Neural cell (in vitro differentiated cells): ENCODE data around the gene ST3GAL2. TPM values are rescaled to one million over a fixed set of nuclear protein-coding genes. Genes with fewer than 3 reads are reported as not detected.

Experiments used
- H2AFZ ChIP-seq: fragments of 200-600, 300-800 bp; sonication (generic), shearing (Covaris generic); 2 replicates; pipeline ENCODE4 v1.6.0; 2014; ENCODE audit warnings: low read depth, mild to moderate bottlenecking, antibody characterized with exemption, low read length, moderate library complexity
- H3F3A ChIP-seq: fragments of 200-600 bp; shearing (Covaris generic); 2 replicates; pipeline ENCODE4 v1.6.1; 2016; ENCODE audit warnings: mild to moderate bottlenecking, moderate library complexity, mixed read lengths, antibody characterized with exemption, low read length; ENCODE audit not compliant: insufficient read depth, poor library complexity, severe bottlenecking
- H3K27ac ChIP-seq: fragments of 200-600, 300-800 bp; sonication (generic), shearing (Covaris generic); 2 replicates; pipeline ENCODE4 v1.5.1; 2014; ENCODE audit warnings: mild to moderate bottlenecking, low read length, moderate library complexity
- H3K27me3 ChIP-seq: fragments of 300-800, 200-600 bp; sonication (generic), shearing (Covaris generic); 2 replicates; pipeline ENCODE4 v1.6.0; 2014; ENCODE audit warnings: mild to moderate bottlenecking, low read depth, low read length, moderate library complexity; ENCODE audit not compliant: insufficient read depth
- H3K36me3 ChIP-seq: fragments of 300-800, 200-600 bp; sonication (generic), shearing (Covaris generic); 2 replicates; pipeline ENCODE4 v1.5.1; 2014; ENCODE audit warnings: mild to moderate bottlenecking, antibody characterized with exemption, low read length, moderate library complexity; ENCODE audit not compliant: insufficient read depth
- H3K4me2 ChIP-seq: fragments of 300-800, 200-600 bp; sonication (generic), shearing (Covaris generic); 2 replicates; pipeline ENCODE4 v1.6.0; 2014; ENCODE audit warnings: mild to moderate bottlenecking, low read length
- H3K4me3 ChIP-seq: fragments of 300-800, 200-600 bp; sonication (generic), shearing (Covaris generic); 2 replicates; pipeline ENCODE4 v1.5.1; 2014; ENCODE audit warnings: mild to moderate bottlenecking, low read length, moderate library complexity
- H3K79me2 ChIP-seq: fragments of 200-600 bp; shearing (Covaris generic); replicated peaks from 2 replicates; pipeline ENCODE4 v1.6.0; 2014; ENCODE audit warnings: mild to moderate bottlenecking, low read length, moderate library complexity; ENCODE audit not compliant: insufficient read depth
- H3K9ac ChIP-seq: fragments of 300-800, 200-600 bp; sonication (generic), shearing (Covaris generic); 2 replicates; pipeline ENCODE4 v1.6.1; 2016; ENCODE audit warnings: mild to moderate bottlenecking, low read length, mixed read lengths
- H3K9me2 ChIP-seq: fragments of 200-600 bp; shearing (Covaris generic); 2 replicates; pipeline ENCODE4 v1.6.1; 2016; ENCODE audit warnings: mild to moderate bottlenecking, low read length, mixed read lengths; ENCODE audit not compliant: insufficient read depth
- H3K9me3 ChIP-seq: fragments of 200-600, 300-800 bp; sonication (generic), shearing (Covaris generic); 2 replicates; pipeline ENCODE4 v1.6.1; 2016; ENCODE audit warnings: mild to moderate bottlenecking, mixed run types, low read length, moderate library complexity, mixed read lengths
- H4K20me1 ChIP-seq: fragments of 200-600 bp; shearing (Covaris generic); 2 replicates; pipeline ENCODE4 v1.6.1; 2016; ENCODE audit warnings: mild to moderate bottlenecking, mixed run types; ENCODE audit not compliant: insufficient read depth
- EP300 ChIP-seq: fragments of 450-650 bp; conservative IDR thresholded peaks from 2 replicates; pipeline ENCODE4 v1.6.1; 2014; ENCODE audit warnings: antibody characterized with exemption, mild to moderate bottlenecking, moderate library complexity; ENCODE audit not compliant: poor library complexity, severe bottlenecking
- EZH2 ChIP-seq: fragments of 200-600, 300-800 bp; shearing (Covaris generic), sonication (generic); IDR thresholded peaks from 2 replicates; pipeline ENCODE4 v1.6.1; 2014; ENCODE audit warnings: antibody characterized with exemption, low read length, borderline replicate concordance, mild to moderate bottlenecking; ENCODE audit not compliant: insufficient read depth, poor library complexity, severe bottlenecking
- MXI1 ChIP-seq: fragments of 450-650 bp; conservative IDR thresholded peaks from 2 replicates; pipeline ENCODE4 v1.6.1; 2014; ENCODE audit warnings: antibody characterized with exemption, mild to moderate bottlenecking; ENCODE audit not compliant: poor library complexity, severe bottlenecking
- POLR2AphosphoS5 ChIP-seq: IDR thresholded peaks from 2 replicates; pipeline ENCODE4 v1.6.1; 2012
- RAD21 ChIP-seq: fragments of 450-650 bp; conservative IDR thresholded peaks from 2 replicates; pipeline ENCODE4 v1.6.1; 2014; ENCODE audit warnings: antibody characterized with exemption, mild to moderate bottlenecking, moderate library complexity
- REST ChIP-seq: IDR thresholded peaks from 2 replicates; pipeline ENCODE4 v1.6.1; 2012; ENCODE audit warnings: borderline replicate concordance
- SMC3 ChIP-seq: fragments of 450-650 bp; conservative IDR thresholded peaks from 2 replicates; pipeline ENCODE4 v1.6.1; 2014; ENCODE audit warnings: antibody characterized with exemption, mild to moderate bottlenecking, moderate library complexity; ENCODE audit not compliant: poor library complexity
- TAF1 ChIP-seq: IDR thresholded peaks from 2 replicates; pipeline ENCODE4 v1.6.1; 2012; ENCODE audit warnings: low read depth
- polyA plus RNA-seq: library from polyadenylated mRNA; depleted of rRNA; stranded (reverse); fragments of >200 nt; gene quantifications from 2 replicates; pipeline ENCODE4 v1.2.3, GENCODE V29; 2014
- TF ChIP-seq, protein P1 (sequence below): fragments of 450-650 bp; IDR thresholded peaks from 2 replicates; pipeline ENCODE4 v1.5.1; 2014; ENCODE audit warnings: antibody characterized with exemption, mild to moderate bottlenecking, moderate library complexity; ENCODE audit not compliant: poor library complexity, severe bottlenecking

ST3GAL2 gene
- polyA plus RNA-seq, 1 donor from 2014 or later, result 19.4 TPM

DNA sequence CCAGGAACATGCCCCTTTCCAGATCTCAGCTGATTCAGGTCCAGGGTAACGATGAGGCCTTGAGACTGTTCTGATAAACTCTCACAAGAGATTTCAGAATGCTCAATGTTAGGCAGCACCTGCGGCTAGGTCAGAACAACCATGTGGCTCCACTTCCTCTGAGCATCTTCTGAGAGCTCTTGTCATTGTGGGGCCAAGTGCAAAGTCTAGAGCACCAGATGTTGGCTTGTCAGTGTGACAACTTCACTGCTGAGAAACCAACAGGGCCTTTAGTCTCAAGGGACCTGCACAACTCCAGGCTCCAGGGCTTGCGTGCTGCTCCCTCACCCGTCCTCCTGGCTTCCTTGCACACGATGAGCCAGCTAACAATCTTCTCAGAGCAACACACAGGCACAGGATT is 44.5 kb upstream of the ST3GAL2 start:
- Histone ChIP-seq H3K36me3 (peaks cover 6% of the 10 kb centered on the region), H4K20me1 (no peaks in the 10 kb centered on the region), H3K9ac (no peak overlapping the region), H2AFZ (no peak overlapping the region), H3K9me3 (no peaks in the 10 kb centered on the region), H3K4me3 (no peak overlapping the region), H3K9me2 (no peaks in the 10 kb centered on the region), H3K27me3 (no peaks in the 10 kb centered on the region), H3K27ac (no peak overlapping the region), H3F3A (no peaks in the 10 kb centered on the region), H3K4me2 (no peak overlapping the region), H3K79me2 (no peaks in the 10 kb centered on the region)
- TF ChIP-seq EP300 (no peak), TAF1 (no peak), REST (no peak), RAD21 (no peak), EZH2 (no peak), SMC3 (no peak), MXI1 (no peak), POLR2AphosphoS5 (no peak)
- TF ChIP-seq, protein P1, sequence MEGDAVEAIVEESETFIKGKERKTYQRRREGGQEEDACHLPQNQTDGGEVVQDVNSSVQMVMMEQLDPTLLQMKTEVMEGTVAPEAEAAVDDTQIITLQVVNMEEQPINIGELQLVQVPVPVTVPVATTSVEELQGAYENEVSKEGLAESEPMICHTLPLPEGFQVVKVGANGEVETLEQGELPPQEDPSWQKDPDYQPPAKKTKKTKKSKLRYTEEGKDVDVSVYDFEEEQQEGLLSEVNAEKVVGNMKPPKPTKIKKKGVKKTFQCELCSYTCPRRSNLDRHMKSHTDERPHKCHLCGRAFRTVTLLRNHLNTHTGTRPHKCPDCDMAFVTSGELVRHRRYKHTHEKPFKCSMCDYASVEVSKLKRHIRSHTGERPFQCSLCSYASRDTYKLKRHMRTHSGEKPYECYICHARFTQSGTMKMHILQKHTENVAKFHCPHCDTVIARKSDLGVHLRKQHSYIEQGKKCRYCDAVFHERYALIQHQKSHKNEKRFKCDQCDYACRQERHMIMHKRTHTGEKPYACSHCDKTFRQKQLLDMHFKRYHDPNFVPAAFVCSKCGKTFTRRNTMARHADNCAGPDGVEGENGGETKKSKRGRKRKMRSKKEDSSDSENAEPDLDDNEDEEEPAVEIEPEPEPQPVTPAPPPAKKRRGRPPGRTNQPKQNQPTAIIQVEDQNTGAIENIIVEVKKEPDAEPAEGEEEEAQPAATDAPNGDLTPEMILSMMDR, result no peak

DNA sequence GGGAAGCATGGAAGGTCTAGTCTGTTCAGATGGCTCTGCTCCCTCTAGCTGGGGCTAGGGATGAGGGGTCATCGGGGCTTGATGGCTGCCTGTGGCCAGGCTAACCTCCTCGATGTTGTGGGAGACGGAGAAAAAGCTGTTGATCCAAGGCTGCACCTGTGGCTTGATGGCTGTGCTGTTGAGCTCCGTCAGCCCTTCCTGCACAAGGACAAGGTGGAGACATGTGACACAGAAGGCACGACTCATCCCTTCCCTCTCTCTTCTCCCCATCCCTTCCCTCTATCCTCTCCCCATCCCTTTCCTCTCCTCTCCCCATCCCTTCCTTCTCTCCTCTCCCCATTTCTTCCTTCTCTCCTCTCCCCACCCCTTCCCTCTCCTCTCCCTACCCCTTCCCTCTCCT is 43.7 kb upstream of the ST3GAL2 start:
- no peaks in the 10 kb centered on the region for H3K9me2 ChIP-seq
- TF ChIP-seq POLR2AphosphoS5 (no peak), MXI1 (no peak), SMC3 (no peak), EZH2 (no peak), RAD21 (no peak), TAF1 (no peak), REST (no peak), EP300 (no peak)
- TF ChIP-seq, protein P1, result no peak
- no peaks in the 10 kb centered on the region for H4K20me1 ChIP-seq
- H3K4me2 ChIP-seq, result no peak overlapping the region
- H3K27ac ChIP-seq, result no peak overlapping the region
- H3F3A ChIP-seq, result no peaks in the 10 kb centered on the region
- H3K4me3 ChIP-seq, result no peak overlapping the region
- H3K9me3 ChIP-seq, result no peaks in the 10 kb centered on the region
- peaks cover 6% of the 10 kb centered on the region for H3K36me3 ChIP-seq
- no peak overlapping the region for H3K9ac ChIP-seq
- H2AFZ ChIP-seq, result no peak overlapping the region
- no peaks in the 10 kb centered on the region for H3K79me2 ChIP-seq
- no peaks in the 10 kb centered on the region for H3K27me3 ChIP-seq
